H1 (cell line): ENCODE results near the gene PCDH9. TPM values are rescaled to one million over a fixed set of nuclear protein-coding genes. Genes with fewer than 3 reads are reported as not detected.

ENCODE experiments used
- CTCF ChIA-PET: fragments of 300-600 bp; sonication (Branson Sonifier 250); formaldehyde crosslinking; loops from one replicate; lab custom pipeline; 2021; ENCODE audit not compliant: partially characterized antibody; lab: Charles Lee
- POLR2A ChIA-PET: fragments of 300-600 bp; sonication (Branson Sonifier 250); formaldehyde crosslinking; loops from one replicate; lab custom pipeline; 2021; ENCODE audit warnings: inconsistent platforms; ENCODE audit not compliant: partially characterized antibody; lab: Charles Lee
- DNase-seq, 2 experiments: peaks; one replicate each; pipeline versions ENCODE4 v3.0.0 to v3.0.0-alpha.2; 2010 to 2022; ENCODE audit warnings: low spot score in 2 of 2, low read depth in 1 of 2, mixed read lengths in 1 of 2
- FAIRE-seq: peaks from 2 replicates; lab custom pipeline; 2011; peaks lifted over from hg19 to GRCh38; lab: Jason Lieb, UNC
- H2AFZ ChIP-seq: 2 replicates; pipeline ENCODE4 v1.8.1; 2012; ENCODE audit warnings: low read length, inconsistent platforms
- H2AK5ac ChIP-seq: 2 replicates; pipeline ENCODE4 v1.6.1; 2013; ENCODE audit warnings: low read depth, low read length
- H2BK120ac ChIP-seq: replicated peaks from 2 replicates; pipeline ENCODE3; 2013; ENCODE audit warnings: low read depth, low read length, inconsistent platforms
- H2BK12ac ChIP-seq: 2 replicates; pipeline ENCODE4 v1.6.1; 2013; ENCODE audit warnings: low read depth, low read length
- H2BK15ac ChIP-seq: 2 replicates; pipeline ENCODE4 v1.6.1; 2013; ENCODE audit warnings: low read length
- H2BK20ac ChIP-seq: 2 replicates; pipeline ENCODE4 v1.6.1; 2013; ENCODE audit warnings: low read length
- H2BK5ac ChIP-seq: 2 replicates; pipeline ENCODE4 v1.6.1; 2013; ENCODE audit warnings: low read depth, low read length
- H3K14ac ChIP-seq: 2 replicates; pipeline ENCODE4 v1.6.1; 2013; ENCODE audit warnings: inconsistent platforms; ENCODE audit not compliant: insufficient read length
- H3K18ac ChIP-seq: 2 replicates; pipeline ENCODE4 v1.6.1; 2013; ENCODE audit warnings: low read length; ENCODE audit errors: extremely low read depth
- H3K23ac ChIP-seq: 2 replicates; pipeline ENCODE4 v1.6.1; 2013; ENCODE audit warnings: inconsistent platforms; ENCODE audit not compliant: insufficient read length
- H3K23me2 ChIP-seq: 2 replicates; pipeline ENCODE4 v1.6.1; 2013; ENCODE audit warnings: low read depth, low read length
- H3K27ac ChIP-seq: 2 replicates; pipeline ENCODE4 v1.6.1; 2011; ENCODE audit warnings: low read depth, low read length, inconsistent platforms
- H3K27me3 ChIP-seq, 4 experiments: replicated peaks in 1 of 4; 1 replicate in 1 of 4; 2 replicates in 3 of 4; pipeline versions ENCODE4 v1.6.1 to v1.8.1; 2011 to 2013; ENCODE audit warnings: low read length in 3 of 4, mild to moderate bottlenecking in 3 of 4, inconsistent platforms in 2 of 4, mixed read lengths in 2 of 4, moderate library complexity in 1 of 4; ENCODE audit not compliant: control insufficient read depth in 3 of 4, insufficient read depth in 3 of 4; ENCODE audit errors: extremely low read depth in 1 of 4
- H3K36me3 ChIP-seq, 4 experiments: 2 replicates each; pipeline versions ENCODE4 v1.6.1 to v1.8.1; 2011 to 2013; ENCODE audit warnings: mild to moderate bottlenecking in 4 of 4, low read length in 3 of 4, moderate library complexity in 2 of 4, control low read depth in 1 of 4, inconsistent platforms in 1 of 4; ENCODE audit not compliant: insufficient read depth in 4 of 4, control insufficient read depth in 2 of 4
- H3K4ac ChIP-seq: replicated peaks from 2 replicates; pipeline ENCODE3; 2013; ENCODE audit warnings: low read length, low read depth, mixed read lengths, inconsistent platforms; ENCODE audit not compliant: insufficient read length
- H3K4me1 ChIP-seq, 4 experiments: replicated peaks in 1 of 4; 1 replicate in 1 of 4; 2 replicates in 3 of 4; pipeline versions ENCODE4 v1.6.1 to v1.8.1; 2011 to 2013; ENCODE audit warnings: low read length in 3 of 4, inconsistent platforms in 2 of 4, mixed read lengths in 1 of 4; ENCODE audit not compliant: insufficient read depth in 4 of 4, control insufficient read depth in 3 of 4
- H3K4me2 ChIP-seq, 2 experiments: 2 replicates each; pipeline versions ENCODE4 v1.6.1 to v1.8.1; 2011 to 2013; ENCODE audit warnings: low read depth in 2 of 2, low read length in 2 of 2, control low read depth in 1 of 2, inconsistent platforms in 1 of 2, mild to moderate bottlenecking in 1 of 2; ENCODE audit not compliant: insufficient read depth in 1 of 2
- H3K4me3 ChIP-seq, 4 experiments: fragments of 200-600, 300-600 bp in 1 of 4; sonication (generic), shearing (Covaris generic), sonication (Bioruptor Twin) in 1 of 4; 2 replicates each; pipeline versions ENCODE4 v1.5.1 to v1.8.1; 2011 to 2016; ENCODE audit warnings: low read length in 4 of 4, low read depth in 3 of 4, control low read depth in 2 of 4, inconsistent platforms in 2 of 4, mild to moderate bottlenecking in 2 of 4, mixed read lengths in 1 of 4, moderate library complexity in 1 of 4; ENCODE audit not compliant: insufficient read depth in 2 of 4; ENCODE audit errors: extremely low read depth in 1 of 4
- H3K56ac ChIP-seq: replicated peaks from 2 replicates; pipeline ENCODE3; 2013; ENCODE audit warnings: low read depth, mild to moderate bottlenecking, mixed read lengths, low read length, inconsistent platforms; ENCODE audit not compliant: insufficient read length
- H3K79me1 ChIP-seq: 2 replicates; pipeline ENCODE4 v1.6.1; 2013; ENCODE audit warnings: low read depth, low read length, control low read depth
- H3K79me2 ChIP-seq, 2 experiments: 2 replicates each; pipeline versions ENCODE4 v1.6.1 to v1.8.1; 2012 to 2013; ENCODE audit warnings: low read length in 2 of 2, mild to moderate bottlenecking in 2 of 2, inconsistent platforms in 1 of 2; ENCODE audit not compliant: insufficient read depth in 2 of 2, control insufficient read depth in 1 of 2
- H3K9ac ChIP-seq, 4 experiments: replicated peaks in 1 of 4; 1 replicate in 1 of 4; 2 replicates in 3 of 4; pipeline versions ENCODE4 v1.6.1 to v1.8.1; 2011 to 2013; ENCODE audit warnings: low read depth in 3 of 4, low read length in 3 of 4, control low read depth in 2 of 4, mild to moderate bottlenecking in 2 of 4, moderate library complexity in 2 of 4, inconsistent platforms in 1 of 4; ENCODE audit errors: extremely low read depth in 1 of 4
- H3K9me3 ChIP-seq, 2 experiments: 2 replicates each; pipeline versions ENCODE4 v1.6.1 to v1.8.1; 2012 to 2013; ENCODE audit warnings: mild to moderate bottlenecking in 2 of 2, moderate library complexity in 2 of 2, control low read depth in 1 of 2, inconsistent platforms in 1 of 2, low read depth in 1 of 2, low read length in 1 of 2, mixed read lengths in 1 of 2; ENCODE audit not compliant: insufficient read depth in 2 of 2
- H4K20me1 ChIP-seq, 2 experiments: replicated peaks in 1 of 2; 2 replicates each; pipeline versions ENCODE3 to v1.8.1; 2011 to 2013; ENCODE audit warnings: inconsistent platforms in 2 of 2, low read length in 2 of 2, mild to moderate bottlenecking in 1 of 2; ENCODE audit not compliant: insufficient read depth in 2 of 2, control insufficient read depth in 1 of 2
- H4K5ac ChIP-seq: 2 replicates; pipeline ENCODE4 v1.6.1; 2013; ENCODE audit warnings: low read length, low read depth, mixed read lengths, inconsistent platforms; ENCODE audit not compliant: insufficient read length
- H4K8ac ChIP-seq: 2 replicates; pipeline ENCODE4 v1.8.0; 2013; ENCODE audit warnings: mild to moderate bottlenecking, moderate library complexity, low read length, inconsistent platforms; ENCODE audit not compliant: insufficient read depth; ENCODE audit errors: extremely low read depth
- H4K91ac ChIP-seq: replicated peaks from 2 replicates; pipeline ENCODE3; 2013; ENCODE audit warnings: low read length, mixed read lengths, inconsistent platforms; ENCODE audit not compliant: insufficient read length
- ATF2 ChIP-seq: IDR thresholded peaks from 2 replicates; pipeline ENCODE4 v1.6.1; 2012; ENCODE audit warnings: low read length, inconsistent platforms
- CBX8 ChIP-seq: fragments of 300-800, 300-1000 bp; sonication (generic); IDR thresholded peaks from 2 replicates; pipeline ENCODE4 v1.7.1; 2016; ENCODE audit warnings: low read depth, low read length, borderline replicate concordance
- CHD1 ChIP-seq: IDR thresholded peaks from 2 replicates; pipeline ENCODE4 v1.6.1; 2012; ENCODE audit warnings: low read depth, low read length, improper control_type of control experiment
- CHD2 ChIP-seq: IDR thresholded peaks from 2 replicates; pipeline ENCODE4 v1.6.1; 2012; ENCODE audit warnings: low read length, improper control_type of control experiment
- EGR1 ChIP-seq: IDR thresholded peaks from 2 replicates; pipeline ENCODE4 v1.6.1; 2011; ENCODE audit warnings: low read depth, low read length, borderline replicate concordance
- FOSL1 ChIP-seq: IDR thresholded peaks from 2 replicates; pipeline ENCODE4 v1.6.1; 2011; ENCODE audit warnings: mild to moderate bottlenecking, low read depth, low read length, moderate library complexity; ENCODE audit not compliant: insufficient read depth
- GTF2F1 ChIP-seq: IDR thresholded peaks from 2 replicates; pipeline ENCODE4 v1.6.1; 2012; ENCODE audit warnings: low read depth, low read length, improper control_type of control experiment, borderline replicate concordance
- KDM5A ChIP-seq: fragments of 200-600 bp; IDR thresholded peaks from 2 replicates; pipeline ENCODE4 v1.7.1; 2012; ENCODE audit warnings: mild to moderate bottlenecking, low read length, inconsistent platforms, mixed read lengths
- MAFK ChIP-seq: IDR thresholded peaks from 2 replicates; pipeline ENCODE4 v1.6.1; 2012; ENCODE audit warnings: low read depth, mild to moderate bottlenecking, improper control_type of control experiment, low read length
- TAF7 ChIP-seq: optimal IDR thresholded peaks from 2 replicates; pipeline ENCODE3; 2011; ENCODE audit warnings: low read depth, mild to moderate bottlenecking, inconsistent platforms, low read length, moderate library complexity, borderline replicate concordance
- TBP ChIP-seq: IDR thresholded peaks from 2 replicates; pipeline ENCODE4 v1.6.1; 2011; ENCODE audit warnings: low read depth, low read length, improper control_type of control experiment
- USF2 ChIP-seq: IDR thresholded peaks from 2 replicates; pipeline ENCODE4 v1.6.1; 2011; ENCODE audit warnings: low read length, improper control_type of control experiment
- WGBS, 2 experiments: shearing (Covaris generic) in 1 of 2; methylation state at CpG; one replicate each; pipeline versions ENCODE4 v1.1.6 to v1.1.7; 2013 to 2015; ENCODE audit warnings: low lambda C conversion rate in 2 of 2, mixed read lengths in 2 of 2, inconsistent platforms in 1 of 2, low coverage in 1 of 2, missing lambda C conversion rate in 1 of 2; ENCODE audit not compliant: insufficient replicate concordance in 2 of 2, insufficient coverage in 1 of 2, insufficient read length in 1 of 2; ENCODE audit errors: extremely low coverage in 1 of 2, missing lambda C conversion rate in 1 of 2; 5-methylcytosine and 5-hydroxymethylcytosine counted together
- polyA plus RNA-seq, 7 experiments: library from polyadenylated mRNA; depleted of rRNA in 3 of 7; stranded (reverse) in 5 of 7; unstranded in 2 of 7; fragments of >200 nt in 5 of 7; fragments of 200-250 nt in 2 of 7; gene quantifications; 1 replicate in 5 of 7; 2 replicates in 1 of 7; 4 replicates in 1 of 7; pipeline versions ENCODE4 v1.2.1 to v1.2.3, GENCODE V29; 2011 to 2013; ENCODE audit warnings: missing spikeins in 2 of 7, mixed read lengths in 2 of 7
- total RNA-seq: library from RNA; stranded (reverse); fragmentation: NEBNext Ultra II Directional; extraction: Animal tissue kit (Norgen Biotek cat#: 25700); gene quantifications from 2 replicates; pipeline ENCODE4 v1.2.1, GENCODE V29; 2021

PCDH9 gene
- total and polyA plus RNA-seq, 2 of the 8 experiments (the other 6 are each of a cell fraction or from before 2014, with no cell fraction given): 0.12 to 0.60 TPM

- Histone ChIP-seq H3K23me2 (no peaks in the 10 kb centered on the region), H3K27me3 (no peaks in the 10 kb centered on the region), H2BK12ac (no peak overlapping the region), H3K9me3 (no peaks in the 10 kb centered on the region), H3K36me3 (no peaks in the 10 kb centered on the region), H3K23ac (no peak overlapping the region), H3K4me2 (no peak overlapping the region), H4K20me1 (no peaks in the 10 kb centered on the region), H4K91ac (no peak overlapping the region), H2AK5ac (no peak overlapping the region), H2AFZ (no peak overlapping the region), H3K9ac (no peak overlapping the region), H3K79me1 (no peaks in the 10 kb centered on the region), H3K4me1 (peaks cover 0 to 5% (median 0%) of the 10 kb centered on the region in 4 experiments; a peak in 1 of 7 replicates), H2BK15ac (no peak overlapping the region), H2BK120ac (no peak overlapping the region), H3K56ac (no peak overlapping the region), H2BK5ac (no peak overlapping the region), H3K14ac (no peak overlapping the region), H4K5ac (no peak overlapping the region), H3K18ac (no peak overlapping the region), H4K8ac (no peak overlapping the region), H3K4ac (no peak overlapping the region), H3K79me2 (no peaks in the 10 kb centered on the region), H2BK20ac (no peak overlapping the region), H3K4me3 (no peak overlapping the region), H3K27ac (no peak overlapping the region)
- DNase-seq: no peak
- 94% methylated on average over 1 of the region's 1 CpG; no CpG with 5 or more reads in 1 of the 2 experiments for WGBS, 2 experiments
- POLR2A ChIA-PET: interaction anchor here (0.7 kb wide), 1 partner anchor 110 kb away, joined by 3 read pairs; no protein-coding TSS in a partner anchor
- no peak for FAIRE-seq
- CTCF ChIA-PET: interaction anchor here (1.0 to 2.2 kb wide), 2 partner anchors 36 to 93 kb away, joined by 5 to 10 read pairs; no protein-coding TSS in a partner anchor
- TF ChIP-seq MAFK: no peak
- TF ChIP-seq CBX8: no peak
- TF ChIP-seq CHD1: no peak
- no peak for TF ChIP-seq KDM5A
- TF ChIP-seq USF2: no peak
- no peak for TF ChIP-seq FOSL1
- no peak for TF ChIP-seq EGR1
- TF ChIP-seq CHD2: no peak
- no peak for TF ChIP-seq GTF2F1
- no peak for TF ChIP-seq ATF2
- no peak for TF ChIP-seq TAF7
- TF ChIP-seq TBP: no peak
These were observed 42.9 kb upstream of the PCDH9 start for GRCh38 chr13:67273001-67273400.
